H4 (cell line): ENCODE measurements around the gene ZMIZ1. TPM values are rescaled to one million over a fixed set of nuclear protein-coding genes. Genes with fewer than 3 reads are reported as not detected.

Source experiments
- DNase-seq: peaks from one replicate; pipeline ENCODE4 v3.0.0-alpha.2; 2015; ENCODE audit warnings: low spot score
- total RNA-seq: library from RNA; depleted of rRNA; stranded (reverse); fragments of >200 nt; shearing (Covaris generic); gene quantifications from 2 replicates; pipeline ENCODE4 v1.2.3, GENCODE V29; 2014; rRNA removed

The ZMIZ1 gene, protein sequence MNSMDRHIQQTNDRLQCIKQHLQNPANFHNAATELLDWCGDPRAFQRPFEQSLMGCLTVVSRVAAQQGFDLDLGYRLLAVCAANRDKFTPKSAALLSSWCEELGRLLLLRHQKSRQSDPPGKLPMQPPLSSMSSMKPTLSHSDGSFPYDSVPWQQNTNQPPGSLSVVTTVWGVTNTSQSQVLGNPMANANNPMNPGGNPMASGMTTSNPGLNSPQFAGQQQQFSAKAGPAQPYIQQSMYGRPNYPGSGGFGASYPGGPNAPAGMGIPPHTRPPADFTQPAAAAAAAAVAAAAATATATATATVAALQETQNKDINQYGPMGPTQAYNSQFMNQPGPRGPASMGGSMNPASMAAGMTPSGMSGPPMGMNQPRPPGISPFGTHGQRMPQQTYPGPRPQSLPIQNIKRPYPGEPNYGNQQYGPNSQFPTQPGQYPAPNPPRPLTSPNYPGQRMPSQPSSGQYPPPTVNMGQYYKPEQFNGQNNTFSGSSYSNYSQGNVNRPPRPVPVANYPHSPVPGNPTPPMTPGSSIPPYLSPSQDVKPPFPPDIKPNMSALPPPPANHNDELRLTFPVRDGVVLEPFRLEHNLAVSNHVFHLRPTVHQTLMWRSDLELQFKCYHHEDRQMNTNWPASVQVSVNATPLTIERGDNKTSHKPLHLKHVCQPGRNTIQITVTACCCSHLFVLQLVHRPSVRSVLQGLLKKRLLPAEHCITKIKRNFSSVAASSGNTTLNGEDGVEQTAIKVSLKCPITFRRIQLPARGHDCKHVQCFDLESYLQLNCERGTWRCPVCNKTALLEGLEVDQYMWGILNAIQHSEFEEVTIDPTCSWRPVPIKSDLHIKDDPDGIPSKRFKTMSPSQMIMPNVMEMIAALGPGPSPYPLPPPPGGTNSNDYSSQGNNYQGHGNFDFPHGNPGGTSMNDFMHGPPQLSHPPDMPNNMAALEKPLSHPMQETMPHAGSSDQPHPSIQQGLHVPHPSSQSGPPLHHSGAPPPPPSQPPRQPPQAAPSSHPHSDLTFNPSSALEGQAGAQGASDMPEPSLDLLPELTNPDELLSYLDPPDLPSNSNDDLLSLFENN
- total RNA-seq = 10.9 and 13.5 TPM in 2 replicates

- DNase-seq = peak; percentile 88
These were observed at the start of gene ZMIZ1 for GRCh38 chr10:79068562-79069324. ZMIZ1 (plus strand) TSS chr10:79068966; CDS start chr10:79201633, 132,667 bp downstream.

- DNase-seq = no peak
These were observed 49.2 kb upstream of the ZMIZ1 start for GRCh38 chr10:79019441-79020014.

DNA sequence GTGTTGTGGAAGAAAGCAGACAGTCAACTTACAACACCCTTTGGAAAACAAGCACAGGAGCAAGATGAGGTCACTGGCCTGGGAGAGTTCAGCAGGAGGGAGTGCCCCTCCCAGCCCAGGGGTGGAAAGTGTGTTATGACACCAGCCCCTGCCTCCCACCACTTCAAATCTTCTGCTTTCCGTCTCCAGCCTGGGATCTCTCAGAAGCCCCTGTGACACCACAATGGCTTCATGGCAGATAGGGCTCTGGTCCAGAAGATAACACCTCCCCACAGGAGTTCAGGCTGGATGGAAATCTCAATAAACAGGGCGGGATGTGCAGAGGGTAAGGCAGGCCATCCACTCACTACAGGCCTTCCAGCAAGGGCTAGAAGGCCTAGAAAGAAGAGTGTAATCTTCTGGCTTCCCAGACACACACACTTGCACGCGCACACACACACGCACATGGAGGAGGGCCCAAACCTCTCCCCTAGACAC lies 48.7 kb upstream of the ZMIZ1 start:
- no peak for DNase-seq

DNA sequence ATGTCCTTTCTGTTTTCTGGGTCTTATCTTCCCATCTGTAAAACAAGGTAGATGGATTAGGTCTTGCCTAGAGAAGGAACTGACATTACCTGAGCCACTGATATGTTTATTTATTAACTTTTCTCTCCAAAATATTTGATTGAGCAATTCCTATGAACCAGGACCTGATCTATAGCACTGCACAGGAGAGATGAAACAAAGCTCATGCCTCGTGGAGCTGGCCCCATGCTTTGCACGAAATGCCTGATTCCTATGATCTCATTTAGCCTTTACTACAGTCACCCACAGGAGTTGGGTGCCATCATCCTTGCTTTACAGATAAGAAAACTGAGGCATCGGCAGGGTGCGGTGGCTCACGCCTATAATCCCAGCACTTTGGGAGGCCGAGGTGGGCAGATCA lies 48.2 kb upstream of the ZMIZ1 start:
- no peak for DNase-seq

DNA sequence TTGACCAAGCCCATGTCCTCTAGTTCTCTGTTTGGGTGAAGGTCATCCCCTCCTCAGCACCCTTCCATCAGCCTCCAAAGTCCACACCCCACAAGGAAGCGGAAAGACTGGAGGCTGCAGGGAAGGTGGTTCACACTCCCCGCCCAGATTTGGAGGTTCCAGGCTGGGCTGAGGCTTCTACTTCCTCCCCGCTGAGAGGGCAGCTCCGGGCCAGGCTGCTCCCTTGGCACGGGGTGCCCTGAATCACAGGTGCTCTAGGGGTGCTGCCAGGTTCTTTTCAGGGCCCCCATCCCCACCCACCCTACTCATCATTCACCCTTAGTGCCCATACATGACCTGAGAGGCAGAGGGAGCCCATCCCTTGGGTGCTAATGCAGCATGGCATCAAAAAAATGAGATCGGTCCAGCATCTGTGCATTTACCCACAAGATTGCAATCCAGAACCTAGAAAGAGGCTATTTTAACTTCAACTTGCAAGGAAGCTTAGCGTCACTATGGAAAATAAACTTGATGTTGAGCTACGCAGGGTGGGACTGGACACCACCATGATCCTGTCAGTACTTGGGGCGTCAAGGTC lies 47.3 kb upstream of the ZMIZ1 start:
- no peak for DNase-seq

- DNase-seq = no peak
These were observed 46.7 kb upstream of the ZMIZ1 start for GRCh38 chr10:79021948-79022499.

- no peak for DNase-seq
These were observed 46.1 kb upstream of the ZMIZ1 start for GRCh38 chr10:79022565-79023230.

DNA sequence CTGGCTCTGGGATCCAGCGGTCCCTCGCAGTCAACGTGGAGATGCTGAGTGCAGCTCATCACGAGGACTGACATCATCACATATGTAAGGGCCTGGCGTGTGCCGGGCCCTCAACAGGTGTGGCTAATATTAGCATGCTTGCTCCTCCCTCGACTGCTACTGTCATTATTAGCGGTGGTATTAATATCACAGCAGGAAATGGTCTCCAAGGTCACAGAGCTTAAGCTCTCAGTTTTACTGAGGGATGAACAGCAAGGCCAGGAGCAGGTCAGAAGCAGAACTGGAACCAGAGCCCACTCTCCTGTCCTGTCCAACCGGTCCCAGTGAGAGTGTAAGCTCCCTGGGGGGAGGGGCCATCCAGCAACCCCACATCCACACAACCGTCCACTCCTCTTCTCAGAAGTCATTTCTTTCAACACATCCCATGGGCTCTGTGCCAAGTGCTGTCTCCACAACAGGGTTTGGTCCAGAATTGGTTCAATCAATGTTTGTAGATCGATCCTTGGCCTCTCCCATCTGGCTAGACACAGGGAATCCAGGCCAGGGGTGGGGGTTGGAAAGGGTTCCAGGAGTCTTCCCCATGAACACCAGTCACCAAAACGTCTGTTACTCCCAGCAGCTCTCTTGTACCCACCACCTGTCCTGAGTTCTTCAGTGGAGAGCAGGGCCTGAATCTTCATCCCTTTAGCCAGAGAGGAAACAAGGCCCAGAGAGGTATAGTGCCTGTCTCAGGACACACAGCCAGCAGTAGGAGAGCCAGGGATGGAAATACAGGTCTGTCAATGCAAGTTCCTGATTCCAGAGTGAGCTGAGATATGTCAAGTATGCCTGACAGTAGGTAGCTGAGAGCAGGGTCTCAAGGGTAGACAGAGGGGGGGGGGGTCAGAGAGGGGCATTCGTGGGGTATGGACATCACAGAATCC lies 45.3 kb upstream of the ZMIZ1 start:
- DNase-seq = no peak

DNA sequence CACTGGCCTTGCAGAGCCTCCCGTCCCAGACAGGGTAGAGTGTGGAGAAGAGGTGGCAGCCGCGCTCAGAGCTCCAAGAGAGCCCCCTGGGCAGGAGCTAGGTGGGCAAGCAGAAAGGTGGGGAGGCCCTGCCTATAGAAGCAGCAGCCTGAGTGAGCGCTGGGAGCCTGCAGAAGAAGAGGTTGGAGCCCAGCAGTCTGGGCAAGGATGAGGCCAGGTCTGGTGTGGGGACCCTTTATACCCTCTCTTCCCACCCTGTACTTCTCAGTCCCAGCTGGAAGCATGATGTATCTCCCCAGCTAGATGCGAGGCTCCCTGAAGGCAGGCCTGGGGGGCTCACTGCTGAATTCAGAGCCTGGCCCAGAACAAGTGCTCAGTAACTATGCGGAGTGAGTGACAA lies 44.5 kb upstream of the ZMIZ1 start:
- DNase-seq = no peak

- DNase-seq = no peak
These were observed 44.0 kb upstream of the ZMIZ1 start for GRCh38 chr10:79024720-79025198.

DNA sequence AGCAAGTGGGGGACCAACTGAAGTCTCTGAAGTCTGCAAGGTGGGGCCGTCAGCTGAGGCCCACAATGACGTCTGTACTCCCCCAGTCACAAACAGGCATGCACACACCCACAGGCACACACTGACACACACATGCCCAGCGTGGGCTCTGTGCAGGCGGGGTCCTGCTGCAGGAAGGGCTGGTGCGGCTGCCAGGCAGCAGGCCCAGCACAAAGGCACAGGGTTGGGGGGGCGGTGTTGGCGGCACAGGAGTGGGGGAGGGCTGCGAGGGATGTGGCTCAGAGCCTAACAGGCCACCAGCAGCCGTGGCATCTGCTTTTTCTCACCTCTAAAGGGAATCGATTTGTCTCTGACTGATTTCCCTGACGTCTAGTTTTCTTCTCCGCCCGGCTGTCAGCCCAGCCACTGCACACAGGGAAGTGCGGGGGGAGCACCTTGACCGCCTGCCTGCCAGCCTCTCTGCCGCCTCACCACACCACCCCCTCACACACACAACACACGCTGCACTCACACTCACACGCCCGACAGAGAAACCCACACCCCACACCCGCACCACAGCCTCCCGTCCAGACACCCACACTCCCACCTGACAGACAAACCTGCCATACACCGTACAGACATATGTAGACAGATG lies 43.5 kb upstream of the ZMIZ1 start:
- no peak for DNase-seq

DNA sequence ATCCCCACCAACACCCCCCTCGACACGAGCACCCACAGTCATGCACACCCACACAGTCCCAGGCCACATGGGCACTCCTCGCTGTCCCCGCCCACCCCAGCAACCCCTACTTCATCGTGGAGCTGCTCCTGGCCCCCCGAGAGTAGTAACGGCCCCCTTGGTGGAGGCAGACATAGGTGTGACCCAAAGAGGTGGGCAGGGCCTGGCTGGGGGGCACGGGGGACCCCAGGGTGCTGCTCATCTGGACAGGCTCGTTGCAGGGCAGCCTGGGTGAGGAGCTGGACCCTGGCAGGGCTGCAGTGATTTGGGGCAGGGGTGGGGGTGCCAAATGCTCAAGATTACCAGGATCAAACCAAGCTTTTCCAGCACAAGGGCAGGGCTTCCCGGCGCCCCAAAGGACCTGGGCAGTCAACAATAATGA lies 42.4 kb upstream of the ZMIZ1 start:
- no peak for DNase-seq

- DNase-seq = no peak
These were observed 42.0 kb upstream of the ZMIZ1 start for GRCh38 chr10:79026806-79027146.

GRCh38 chr10:79027147-79028055 lies 41.4 kb upstream of the ZMIZ1 start:
- no peak for DNase-seq

- no peak for DNase-seq
These were observed 40.7 kb upstream of the ZMIZ1 start for GRCh38 chr10:79028056-79028430.

- no peak for DNase-seq
These were observed 40.2 kb upstream of the ZMIZ1 start for GRCh38 chr10:79028451-79029010.
